HFF-Myc (cell line): Measurements from ENCODE around the gene WNK2.
"Not testable (repeated sequence)": the region's sequence is repeated elsewhere in the genome, so short reads cannot be mapped to it uniquely, and the experiment has no call there.

Experiments used
- DNase-seq: peaks from one replicate; pipeline ENCODE4 v3.0.0-alpha.2; 2011; ENCODE audit warnings: low read depth; ENCODE audit errors: extremely low read depth
- H3K4me3 ChIP-seq: replicated peaks from 2 replicates; pipeline ENCODE4 v1.5.1; 2011; ENCODE audit warnings: low read depth, mild to moderate bottlenecking, control low read depth, low read length
- CTCF ChIP-seq: IDR thresholded peaks from 2 replicates; pipeline ENCODE4 v1.5.1; 2012; ENCODE audit warnings: mild to moderate bottlenecking, low read depth, low read length, control low read depth; ENCODE audit errors: missing control alignments

WNK2 gene

DNA sequence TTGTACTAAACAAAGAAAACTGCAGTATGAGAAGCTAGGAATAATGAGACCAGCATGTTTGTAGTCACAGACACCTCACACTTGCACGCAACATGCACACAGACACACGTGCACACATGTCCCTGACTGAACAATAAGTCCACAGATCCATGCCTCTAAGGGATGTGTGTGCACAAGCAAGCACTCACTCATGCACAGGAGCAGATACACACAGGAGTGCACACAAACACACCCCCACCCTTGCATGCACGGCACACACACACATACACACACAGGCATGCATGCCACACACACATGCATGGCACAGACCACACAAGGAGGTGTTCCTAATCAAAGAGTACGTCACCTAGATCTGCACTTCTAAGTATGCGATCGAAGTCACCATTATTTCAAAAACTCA is 156.2 kb downstream of the WNK2 start:
- H3K4me3 ChIP-seq = no peak overlapping the region
- DNase-seq = no peak
- no peak for TF ChIP-seq CTCF

DNA sequence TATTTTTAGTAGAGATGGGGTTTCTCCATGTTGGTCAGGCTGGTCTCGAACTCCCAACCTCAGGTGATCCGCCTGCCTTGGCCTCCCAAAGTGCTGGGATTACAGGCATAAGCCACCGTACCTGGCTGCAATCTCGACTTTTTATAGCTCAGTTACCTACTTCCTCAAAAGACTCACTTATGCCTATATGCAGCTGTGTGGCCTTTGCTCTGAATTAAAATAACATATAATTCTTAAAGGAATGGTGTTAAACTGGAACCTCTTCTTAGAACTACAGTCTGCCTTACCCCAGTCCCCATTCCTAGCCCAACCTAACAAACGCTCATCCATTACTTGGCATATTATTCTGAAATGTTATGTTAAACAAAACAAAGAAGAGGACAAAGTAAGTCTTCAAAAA is 157.9 kb downstream of the WNK2 start:
- not testable (repeated sequence) for H3K4me3 ChIP-seq, DNase-seq

- DNase-seq, H3K4me3 ChIP-seq: not testable (repeated sequence)
Measured at GRCh38 chr9:93342428-93342827, 158.5 kb downstream of the WNK2 start.

GRCh38 chr9:93343663-93344062 is 159.7 kb downstream of the WNK2 start:
- H3K4me3 ChIP-seq = no peak overlapping the region
- no peak for TF ChIP-seq CTCF
- DNase-seq = no peak

GRCh38 chr9:93345643-93346230 is 161.8 kb downstream of the WNK2 start:
- no peak for DNase-seq
- no peak for TF ChIP-seq CTCF
- no peak overlapping the region for H3K4me3 ChIP-seq

DNA sequence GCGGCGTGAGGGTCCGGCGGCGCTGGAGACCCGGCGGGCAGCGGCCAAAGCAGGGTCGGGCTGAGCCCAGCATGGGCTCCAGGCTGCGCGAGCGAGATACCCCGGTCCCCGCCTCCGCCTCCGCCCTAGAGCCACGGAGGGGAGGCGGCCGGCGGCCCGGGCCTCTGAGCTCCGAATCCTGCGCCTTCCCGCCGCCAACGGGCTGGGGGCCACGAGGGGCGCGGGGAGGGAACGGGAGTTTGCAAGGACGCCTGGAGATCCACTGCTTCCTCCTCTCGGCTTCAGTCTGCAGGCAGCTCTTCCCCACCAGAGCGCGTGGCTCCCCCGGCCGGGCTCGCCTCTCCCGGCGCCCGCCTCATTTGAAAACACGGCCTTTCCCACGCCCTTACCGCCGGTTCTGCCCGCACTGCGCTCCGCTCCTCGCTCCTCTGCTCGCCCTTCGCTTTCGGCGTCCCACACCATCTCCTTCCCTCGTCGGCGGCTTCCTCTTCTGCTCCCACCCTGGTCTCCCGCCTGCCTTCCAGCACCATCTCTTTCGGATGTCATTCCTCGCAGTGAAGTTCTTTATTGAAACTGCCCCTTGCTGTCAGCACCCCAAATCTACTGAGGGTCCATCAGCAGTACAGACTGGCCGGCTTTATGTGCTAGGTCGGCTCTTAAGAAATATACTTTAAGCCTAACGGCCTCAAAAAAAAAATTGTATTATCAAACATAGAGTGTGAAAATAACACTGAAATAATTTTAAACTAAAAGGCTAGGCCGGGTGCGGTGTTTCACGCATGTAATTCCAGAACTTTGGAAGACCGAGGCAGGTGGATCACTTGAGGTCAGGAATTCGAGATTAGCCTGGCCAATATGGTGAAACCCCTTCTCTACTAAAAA is 162.5 kb downstream of the WNK2 start:
- DNase-seq = no peak
- TF ChIP-seq CTCF = no peak
- no peak overlapping the region for H3K4me3 ChIP-seq

DNA sequence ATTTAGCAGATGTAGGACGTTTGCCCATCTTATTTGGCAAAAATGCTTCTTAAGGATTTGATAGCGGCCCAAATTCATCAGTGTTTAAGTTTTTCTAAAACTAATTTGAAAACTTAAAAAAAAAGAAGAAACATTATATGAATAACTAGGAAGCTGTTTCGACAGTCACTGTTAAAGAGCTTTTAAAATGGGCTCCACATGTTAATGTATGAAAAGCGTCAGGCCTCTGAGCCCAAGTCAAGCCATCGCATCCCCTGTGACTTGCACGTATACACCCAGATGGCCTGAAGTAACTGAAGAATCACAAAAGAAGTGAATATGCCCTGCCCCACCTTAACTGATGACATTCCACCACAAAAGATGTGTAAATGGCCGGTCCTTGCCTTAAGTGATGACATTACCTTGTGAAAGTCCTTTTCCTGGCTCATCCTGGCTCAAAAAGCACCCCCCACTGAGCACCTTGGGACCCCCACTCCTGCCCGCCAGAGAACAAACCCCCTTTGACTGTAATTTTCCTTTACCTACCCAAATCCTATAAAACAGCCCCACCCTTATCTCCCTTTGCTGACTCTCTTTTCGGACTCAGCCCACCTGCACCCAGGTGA is 163.5 kb downstream of the WNK2 start:
- not testable (repeated sequence) for H3K4me3 ChIP-seq, DNase-seq

DNA sequence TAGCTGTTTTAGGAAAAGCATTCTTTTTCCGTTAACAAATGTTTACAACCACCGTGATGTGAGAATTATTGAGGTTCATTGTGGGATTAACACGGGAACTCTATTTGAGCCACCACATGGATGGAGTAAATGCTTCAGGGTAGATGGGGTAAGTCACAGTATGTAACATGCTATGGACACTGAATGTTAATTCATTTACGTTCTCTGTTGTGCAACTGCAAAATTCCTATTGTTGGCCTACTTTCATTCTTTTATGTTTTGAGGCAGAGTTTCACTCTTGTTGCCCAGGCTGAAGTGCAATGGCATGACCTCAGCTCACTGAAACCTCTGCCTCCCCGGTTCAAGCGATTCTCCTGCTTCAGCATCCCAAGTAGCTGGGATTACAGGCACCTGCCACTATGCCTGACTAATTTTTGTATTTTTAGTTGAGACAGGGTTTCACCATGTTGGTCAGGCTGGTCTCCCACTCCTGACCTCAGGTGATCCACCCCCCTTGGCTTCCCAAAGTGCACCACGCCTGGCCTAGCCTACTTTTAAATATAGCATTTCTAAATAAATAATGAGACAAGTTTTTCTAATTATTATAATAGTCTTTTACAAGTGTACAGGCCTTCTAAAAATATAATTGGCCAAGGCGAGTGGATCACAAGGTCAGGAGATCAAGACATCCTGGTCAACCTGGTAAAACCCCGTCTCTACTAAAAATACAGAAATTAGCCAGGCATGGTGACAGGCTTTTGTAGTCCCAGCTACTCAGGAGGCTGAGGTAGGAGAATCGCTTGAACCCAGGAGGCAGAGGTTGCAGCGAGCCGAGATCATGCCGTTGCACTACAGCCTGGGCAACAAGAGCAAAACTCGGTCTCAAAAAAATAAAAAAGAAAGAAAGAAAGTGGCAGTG is 169.7 kb downstream of the WNK2 start:
- not testable (repeated sequence) for H3K4me3 ChIP-seq, DNase-seq
